H1 (cell line): ENCODE results near the gene FKBP1B. TPM values are rescaled to one million over a fixed set of nuclear protein-coding genes. Genes with fewer than 3 reads are reported as not detected.

Experiments used
- polyA plus RNA-seq, 7 experiments: library from polyadenylated mRNA; depleted of rRNA in 3 of 7; stranded (reverse) in 5 of 7; unstranded in 2 of 7; fragments of >200 nt in 5 of 7; fragments of 200-250 nt in 2 of 7; gene quantifications; 1 replicate in 5 of 7; 2 replicates in 1 of 7; 4 replicates in 1 of 7; pipeline versions ENCODE4 v1.2.1 to v1.2.3, GENCODE V29; 2011 to 2013; ENCODE audit warnings: missing spikeins in 2 of 7, mixed read lengths in 2 of 7
- total RNA-seq: library from RNA; stranded (reverse); fragmentation: NEBNext Ultra II Directional; extraction: Animal tissue kit (Norgen Biotek cat#: 25700); gene quantifications from 2 replicates; pipeline ENCODE4 v1.2.1, GENCODE V29; 2021
- TF ChIP-seq, protein P1 (sequence below), 3 experiments: IDR thresholded peaks; 1 replicate in 2 of 3; 2 replicates in 1 of 3; pipeline versions ENCODE4 v1.5.1 to v1.6.1; 2011; ENCODE audit warnings: low read length in 3 of 3, mild to moderate bottlenecking in 3 of 3, inconsistent platforms in 2 of 3, low read depth in 1 of 3, moderate library complexity in 1 of 3; ENCODE audit not compliant: insufficient read depth in 1 of 3; ENCODE audit errors: control extremely low read depth in 1 of 3

FKBP1B gene
- total and polyA plus RNA-seq, 2 of the 8 experiments (the other 6 are each of a cell fraction or from before 2014, with no cell fraction given): 50.8 to 151 TPM

GRCh38 chr2:24022975-24023575 is 26.5 kb upstream of the FKBP1B start (continued):
- TF ChIP-seq, protein P1, sequence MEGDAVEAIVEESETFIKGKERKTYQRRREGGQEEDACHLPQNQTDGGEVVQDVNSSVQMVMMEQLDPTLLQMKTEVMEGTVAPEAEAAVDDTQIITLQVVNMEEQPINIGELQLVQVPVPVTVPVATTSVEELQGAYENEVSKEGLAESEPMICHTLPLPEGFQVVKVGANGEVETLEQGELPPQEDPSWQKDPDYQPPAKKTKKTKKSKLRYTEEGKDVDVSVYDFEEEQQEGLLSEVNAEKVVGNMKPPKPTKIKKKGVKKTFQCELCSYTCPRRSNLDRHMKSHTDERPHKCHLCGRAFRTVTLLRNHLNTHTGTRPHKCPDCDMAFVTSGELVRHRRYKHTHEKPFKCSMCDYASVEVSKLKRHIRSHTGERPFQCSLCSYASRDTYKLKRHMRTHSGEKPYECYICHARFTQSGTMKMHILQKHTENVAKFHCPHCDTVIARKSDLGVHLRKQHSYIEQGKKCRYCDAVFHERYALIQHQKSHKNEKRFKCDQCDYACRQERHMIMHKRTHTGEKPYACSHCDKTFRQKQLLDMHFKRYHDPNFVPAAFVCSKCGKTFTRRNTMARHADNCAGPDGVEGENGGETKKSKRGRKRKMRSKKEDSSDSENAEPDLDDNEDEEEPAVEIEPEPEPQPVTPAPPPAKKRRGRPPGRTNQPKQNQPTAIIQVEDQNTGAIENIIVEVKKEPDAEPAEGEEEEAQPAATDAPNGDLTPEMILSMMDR (IDR thresholded peaks at IDR 0.05; ENCODE audit: control extremely low read depth in 1 of 3, insufficient read depth in 1 of 3, low read depth in 1 of 3, low read length in 3 of 3): no peak
- TF ChIP-seq, all 59 proteins: peak for 0
